ENCODE results near the gene CACNA2D4.

Gene CACNA2D4

DNA sequence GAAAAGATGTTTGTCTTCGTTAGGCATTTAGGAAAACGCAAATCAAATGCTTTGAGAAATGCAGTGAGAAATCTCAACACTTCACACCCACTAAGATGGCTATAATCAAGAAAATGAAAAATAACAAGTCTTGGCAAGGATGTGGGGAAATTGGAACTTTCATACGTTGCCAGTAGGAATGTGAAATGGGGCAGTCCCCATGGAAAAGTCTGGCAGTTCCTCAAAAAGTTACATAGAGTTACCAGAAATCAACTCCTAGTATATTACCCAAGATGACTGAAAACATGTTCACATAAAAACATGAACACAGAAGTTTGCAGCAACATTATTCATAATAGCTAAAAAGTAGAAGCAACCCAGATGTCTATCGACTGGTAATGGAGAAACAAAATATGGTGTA is 139.5 kb downstream of the CACNA2D4 start:
- TF ChIP-seq, protein P1, sequence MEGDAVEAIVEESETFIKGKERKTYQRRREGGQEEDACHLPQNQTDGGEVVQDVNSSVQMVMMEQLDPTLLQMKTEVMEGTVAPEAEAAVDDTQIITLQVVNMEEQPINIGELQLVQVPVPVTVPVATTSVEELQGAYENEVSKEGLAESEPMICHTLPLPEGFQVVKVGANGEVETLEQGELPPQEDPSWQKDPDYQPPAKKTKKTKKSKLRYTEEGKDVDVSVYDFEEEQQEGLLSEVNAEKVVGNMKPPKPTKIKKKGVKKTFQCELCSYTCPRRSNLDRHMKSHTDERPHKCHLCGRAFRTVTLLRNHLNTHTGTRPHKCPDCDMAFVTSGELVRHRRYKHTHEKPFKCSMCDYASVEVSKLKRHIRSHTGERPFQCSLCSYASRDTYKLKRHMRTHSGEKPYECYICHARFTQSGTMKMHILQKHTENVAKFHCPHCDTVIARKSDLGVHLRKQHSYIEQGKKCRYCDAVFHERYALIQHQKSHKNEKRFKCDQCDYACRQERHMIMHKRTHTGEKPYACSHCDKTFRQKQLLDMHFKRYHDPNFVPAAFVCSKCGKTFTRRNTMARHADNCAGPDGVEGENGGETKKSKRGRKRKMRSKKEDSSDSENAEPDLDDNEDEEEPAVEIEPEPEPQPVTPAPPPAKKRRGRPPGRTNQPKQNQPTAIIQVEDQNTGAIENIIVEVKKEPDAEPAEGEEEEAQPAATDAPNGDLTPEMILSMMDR (conservative IDR thresholded peaks at IDR 0.05; ENCODE audit: low read depth, low read length), result no peak
- H3K4me3 ChIP-seq (ENCODE audit: low read depth, low read length), result no peak overlapping the region
- DNase-seq (ENCODE audit: low read depth), result no peak

DNA sequence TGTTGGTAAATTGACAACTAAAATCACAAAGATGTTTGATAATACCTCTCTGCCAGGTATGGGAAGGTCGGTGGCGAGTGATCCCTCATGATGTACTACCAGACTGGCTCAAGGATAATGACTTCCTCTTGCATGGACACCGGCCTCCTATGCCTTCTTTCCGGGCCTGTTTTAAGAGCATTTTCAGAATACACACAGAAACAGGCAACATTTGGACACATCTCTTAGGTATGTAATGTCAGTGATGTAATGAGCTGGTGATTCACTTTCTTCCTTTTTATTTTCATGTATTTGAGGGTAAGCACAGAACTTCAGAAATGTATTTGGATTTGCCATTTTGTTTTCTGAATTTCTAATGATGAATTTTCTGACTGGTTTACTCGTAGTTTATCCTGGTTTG is 140.7 kb downstream of the CACNA2D4 start:
- TF ChIP-seq, protein P1 (conservative IDR thresholded peaks at IDR 0.05; ENCODE audit: low read depth, low read length), result no peak
- DNase-seq (ENCODE audit: low read depth), result peak; percentile 82

DNA sequence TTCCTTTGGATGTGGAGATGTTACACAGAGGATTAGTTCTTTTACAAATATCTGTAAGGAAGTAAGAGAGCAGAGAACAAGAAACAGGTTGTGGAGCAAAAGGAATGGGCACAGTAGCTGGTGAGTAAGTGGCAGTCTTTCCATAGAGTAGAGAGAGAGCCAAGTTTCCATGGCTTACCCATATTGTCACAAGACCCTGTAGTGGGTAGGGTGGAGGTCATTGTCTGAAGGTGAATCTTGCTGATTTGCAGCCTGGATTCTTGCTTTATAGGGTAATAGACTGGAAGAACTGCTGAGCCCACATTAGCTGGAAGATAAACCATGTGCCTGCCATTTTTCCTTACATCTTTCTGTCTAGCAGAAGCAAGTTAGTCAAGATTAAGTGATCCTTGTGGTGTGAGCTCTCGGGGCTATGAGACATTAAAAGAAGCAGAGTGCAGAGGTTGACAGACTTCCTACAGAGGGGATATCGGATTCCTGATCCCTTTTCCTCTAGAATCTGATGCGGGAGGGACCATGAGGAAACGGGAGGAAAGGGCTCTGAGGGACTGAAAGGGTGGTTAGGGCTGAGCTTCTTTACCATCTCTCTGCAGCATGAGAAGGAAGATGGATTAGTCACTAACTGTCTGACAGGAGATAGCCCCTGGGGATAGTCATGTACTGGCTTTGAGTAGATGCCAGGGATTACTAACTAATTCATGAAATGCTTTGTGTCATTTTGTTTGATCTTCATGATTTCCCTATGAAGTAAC is 142.1 kb downstream of the CACNA2D4 start:
- TF ChIP-seq, protein P1 (conservative IDR thresholded peaks at IDR 0.05; ENCODE audit: low read depth, low read length), result no peak
- peak; percentile 76 for DNase-seq (ENCODE audit: low read depth)

More for the DNA sequence above, 140.7 kb downstream of the CACNA2D4 start:
- no peak overlapping the region for H3K4me3 ChIP-seq (ENCODE audit: low read depth, low read length)

DNA sequence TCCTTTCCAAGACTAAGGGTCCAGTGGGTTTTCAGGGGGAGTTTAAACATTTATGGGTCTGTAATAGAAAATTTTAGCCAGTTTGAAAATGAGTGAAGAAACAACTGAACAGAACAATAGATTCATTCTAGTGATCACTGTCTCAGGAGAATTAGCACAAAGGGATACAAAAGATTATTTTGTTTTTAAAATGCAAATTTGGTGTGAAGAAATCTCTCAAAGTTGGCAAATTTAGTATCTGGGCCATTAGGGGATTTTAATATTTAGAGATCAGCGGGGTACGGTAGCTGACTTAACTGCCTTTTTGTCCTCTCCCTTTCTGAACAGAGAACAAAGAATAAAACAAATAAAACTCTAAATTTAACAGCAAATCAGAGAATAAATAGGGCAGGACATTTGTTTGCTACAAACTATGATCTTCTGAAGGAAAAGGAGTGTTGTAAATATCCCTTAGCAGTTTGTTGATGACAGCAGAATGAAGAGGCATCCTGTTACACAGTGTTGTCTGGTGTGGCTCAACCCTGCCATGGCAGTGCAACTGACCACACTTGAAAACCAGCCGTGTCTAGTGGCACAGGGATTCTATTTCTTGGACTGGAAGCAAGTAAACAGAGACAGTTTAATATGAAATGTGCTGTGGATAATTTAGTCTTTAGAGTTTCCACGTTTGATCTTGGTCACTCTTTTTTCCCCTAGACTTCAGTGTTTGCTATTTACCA is 144.4 kb downstream of the CACNA2D4 start:
- H3K4me3 ChIP-seq (ENCODE audit: low read depth, low read length), result no peak overlapping the region
- TF ChIP-seq, protein P1 (conservative IDR thresholded peaks at IDR 0.05; ENCODE audit: low read depth, low read length), result no peak
- DNase-seq (ENCODE audit: low read depth), result no peak

More for the DNA sequence above, 142.1 kb downstream of the CACNA2D4 start:
- H3K4me3 ChIP-seq (ENCODE audit: low read depth, low read length), result no peak overlapping the region

DNA sequence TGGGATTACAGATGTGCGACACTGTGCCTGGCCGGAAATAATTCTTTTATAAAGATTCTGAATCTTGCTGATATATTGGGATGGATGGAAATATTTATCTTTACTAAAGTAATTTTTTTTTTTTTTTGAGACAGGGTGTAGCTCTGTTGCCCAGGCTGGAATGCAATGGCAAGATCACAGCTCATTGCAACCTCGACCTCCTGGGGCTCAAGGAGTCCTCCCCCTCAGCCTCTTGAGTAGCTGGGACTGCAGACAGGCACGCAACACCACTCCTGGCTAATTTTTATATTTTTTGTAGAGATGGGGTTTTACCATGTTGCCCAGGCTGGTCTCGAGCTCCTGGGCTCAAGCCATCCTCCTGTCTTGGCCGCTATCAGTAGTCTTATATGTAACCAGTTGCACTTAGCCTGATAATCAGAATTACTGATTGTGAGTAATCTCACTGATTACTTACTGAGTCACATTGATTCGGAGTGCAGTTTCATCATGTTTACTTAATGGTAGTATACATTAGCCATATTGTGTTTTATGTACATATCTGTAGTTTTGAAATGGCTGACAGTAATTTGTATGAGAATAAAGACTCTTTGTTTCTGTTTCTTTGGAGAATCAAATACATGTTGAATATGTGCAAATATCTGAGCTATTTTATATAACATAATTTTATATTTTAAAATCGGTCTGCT is 148.5 kb downstream of the CACNA2D4 start:
- TF ChIP-seq, protein P1 (conservative IDR thresholded peaks at IDR 0.05; ENCODE audit: low read depth, low read length), result no peak
- DNase-seq (ENCODE audit: low read depth), result no peak
- H3K4me3 ChIP-seq (ENCODE audit: low read depth, low read length), result no peak overlapping the region

DNA sequence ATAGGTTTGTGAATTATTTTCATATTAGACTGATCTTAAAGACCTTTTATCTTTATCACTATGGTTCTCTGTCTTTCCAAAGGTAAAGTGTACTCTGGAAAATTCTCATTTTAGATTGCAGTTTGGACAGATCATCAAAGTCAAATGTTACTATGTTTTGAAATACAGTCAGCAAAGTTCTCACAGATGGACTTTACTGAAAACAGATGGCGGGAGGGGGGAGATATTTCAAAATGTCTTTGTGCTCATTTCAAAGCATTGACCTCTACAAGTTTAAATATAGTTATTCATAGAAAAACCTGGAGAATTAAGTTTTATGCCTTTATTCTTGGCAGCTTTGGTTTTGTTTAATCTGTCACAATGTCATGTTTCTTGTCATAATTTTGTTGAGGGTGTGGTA is 149.8 kb downstream of the CACNA2D4 start:
- DNase-seq (ENCODE audit: low read depth), result no peak
- TF ChIP-seq, protein P1 (conservative IDR thresholded peaks at IDR 0.05; ENCODE audit: low read depth, low read length), result no peak

More for the DNA sequence above, 149.8 kb downstream of the CACNA2D4 start:
- no peak overlapping the region for H3K4me3 ChIP-seq (ENCODE audit: low read depth, low read length)

All from choroid plexus epithelial cell (primary cell).